Activated gamma-delta T cell (primary cell): Measurements from ENCODE around the gene ABCG1.
A peak's percentile ranks its signal among the peaks of the same experiment; 100 is the strongest.

ENCODE experiments used
- DNase-seq: peaks from one replicate; lab custom pipeline; 2025; lab: John Stamatoyannopoulos, UW

Gene ABCG1

DNA sequence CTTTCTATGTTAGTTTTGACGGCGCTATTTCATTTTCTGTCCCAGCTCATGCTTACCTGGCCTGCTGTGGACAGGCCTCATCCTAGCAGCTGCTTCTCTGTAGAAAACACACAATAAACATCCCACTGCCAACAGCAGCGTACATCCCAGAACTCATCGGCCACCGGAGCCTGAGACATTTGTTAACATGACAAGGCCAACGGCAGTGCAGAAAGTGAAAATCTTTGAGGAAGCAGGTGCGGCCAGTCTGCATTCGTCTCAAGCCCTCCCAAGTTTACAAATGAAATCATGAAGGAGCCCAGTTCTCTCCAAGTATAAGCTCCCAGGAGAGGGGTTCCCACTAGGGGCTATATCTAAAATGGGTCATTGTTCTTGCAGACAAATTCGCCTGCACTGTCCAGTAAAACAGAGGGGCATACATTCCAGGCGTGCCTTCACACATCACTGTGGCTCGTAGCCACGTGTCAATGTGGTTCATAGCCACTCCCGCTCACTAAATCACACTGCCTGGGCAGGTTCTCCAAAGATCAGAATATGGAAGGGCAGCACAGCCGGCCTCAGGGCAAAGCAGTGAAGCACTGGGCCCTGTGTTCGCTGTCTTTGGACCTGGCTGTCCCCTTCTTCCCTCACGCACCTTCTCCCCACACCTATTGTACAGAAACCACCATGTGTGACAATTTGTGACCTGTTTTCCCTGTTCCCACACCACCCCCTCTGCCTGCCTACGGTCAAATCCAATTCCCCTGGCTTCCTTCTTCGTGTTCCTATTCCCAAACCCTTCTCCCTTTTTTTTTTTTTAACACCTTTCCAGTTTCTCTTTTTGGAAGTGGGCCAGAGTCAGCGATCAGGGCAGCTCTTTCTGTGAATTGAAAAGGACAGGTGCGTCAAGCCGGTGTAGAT, 27.0 kb upstream of the ABCG1 start:
- no peak for DNase-seq

DNA sequence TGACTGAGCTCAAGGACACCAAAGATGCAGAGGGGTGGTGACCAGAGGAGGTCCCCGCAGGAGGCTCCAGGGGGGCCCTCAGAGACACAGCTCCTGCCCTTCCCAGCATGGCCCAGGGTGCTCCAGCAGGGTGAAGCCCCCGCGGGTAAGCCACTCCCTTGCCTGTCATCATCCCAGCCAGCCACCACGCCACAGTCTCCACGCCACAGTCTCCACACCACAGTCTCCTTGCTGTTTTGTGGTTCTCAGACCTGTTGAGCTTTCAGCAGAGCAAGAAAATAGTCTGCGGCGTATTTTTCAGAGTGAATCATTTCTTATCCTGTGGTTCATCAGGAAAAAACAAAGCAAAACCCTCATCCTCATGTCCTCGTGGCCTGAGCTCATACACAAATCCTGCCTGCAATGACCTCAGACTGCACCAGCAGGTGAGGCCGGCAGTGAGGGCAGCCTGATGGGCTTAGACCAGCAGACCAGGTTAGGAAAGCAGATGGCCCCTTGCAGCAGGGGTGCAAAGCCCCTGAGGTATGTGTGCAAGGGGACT, 25.7 kb upstream of the ABCG1 start:
- peak; percentile 47 for DNase-seq

DNA sequence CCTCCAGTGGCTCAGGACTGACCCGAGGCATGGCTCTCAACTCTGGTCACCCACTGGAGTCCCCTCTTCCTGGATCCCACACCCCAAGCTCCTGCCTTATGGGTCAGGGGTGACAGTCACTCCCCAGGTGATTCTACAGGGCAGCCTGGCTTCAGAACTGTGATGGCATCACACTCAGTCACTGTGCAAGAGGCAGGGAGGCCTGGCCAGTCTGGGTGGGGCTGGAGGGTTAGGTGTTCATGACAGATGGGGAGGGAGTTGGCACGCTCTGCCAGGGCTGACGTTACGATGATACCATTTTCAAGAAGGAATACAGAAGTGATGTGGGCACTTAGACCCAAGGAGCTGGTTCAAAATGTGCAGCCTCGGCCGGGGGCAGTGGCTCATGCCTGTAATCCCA, 25.2 kb upstream of the ABCG1 start:
- no peak for DNase-seq

DNA sequence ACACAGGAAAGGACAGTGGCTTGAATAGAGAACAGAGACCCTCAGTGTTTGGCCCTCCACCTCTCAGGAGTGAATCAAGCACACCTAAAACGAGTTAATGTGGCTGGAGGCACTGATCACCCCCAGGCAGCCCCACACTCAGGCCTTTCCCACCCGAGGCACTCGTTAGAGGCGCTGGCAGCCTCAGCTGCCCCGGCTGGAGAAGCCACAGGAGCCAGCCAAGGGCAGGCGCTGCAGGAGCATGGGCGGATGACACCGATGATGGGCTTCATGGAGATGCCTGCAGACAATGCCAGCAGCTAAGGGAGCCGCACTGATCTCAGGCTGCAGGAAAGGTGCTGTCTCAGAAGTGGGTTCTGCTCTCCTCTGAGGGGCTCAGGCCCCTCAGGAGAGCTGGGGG, 24.1 kb upstream of the ABCG1 start:
- DNase-seq, result no peak

DNA sequence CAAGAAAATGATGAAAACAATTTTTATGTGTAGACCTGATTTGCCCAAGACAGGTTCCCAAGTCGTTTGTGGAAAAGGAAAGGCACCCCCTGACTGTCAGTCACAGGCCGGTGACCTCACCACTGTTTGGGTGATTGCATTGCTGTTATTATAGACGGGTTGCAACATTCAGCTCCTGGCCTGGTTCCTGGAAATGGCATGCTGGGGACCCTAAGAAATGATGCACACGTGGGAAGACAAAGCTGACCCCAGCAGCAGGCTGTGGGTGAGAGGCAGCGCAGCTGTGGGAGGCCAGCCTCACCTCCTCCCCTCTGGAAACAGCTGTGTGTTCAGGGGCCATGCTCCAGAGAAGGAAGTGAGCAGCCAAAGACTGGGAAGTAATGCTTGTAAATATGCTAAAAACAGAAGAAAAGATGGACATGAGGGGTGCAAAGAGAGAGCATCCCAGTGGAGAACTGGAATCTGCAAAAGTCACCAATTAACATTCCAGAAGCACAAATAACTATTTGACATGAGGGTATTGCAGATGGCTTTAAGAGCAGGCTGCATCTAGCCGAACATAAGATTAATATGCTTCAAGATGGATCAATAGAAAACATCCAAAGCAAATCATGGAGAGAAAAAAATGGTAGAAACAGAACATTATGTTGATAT, 23.4 kb upstream of the ABCG1 start:
- DNase-seq, result no peak

DNA sequence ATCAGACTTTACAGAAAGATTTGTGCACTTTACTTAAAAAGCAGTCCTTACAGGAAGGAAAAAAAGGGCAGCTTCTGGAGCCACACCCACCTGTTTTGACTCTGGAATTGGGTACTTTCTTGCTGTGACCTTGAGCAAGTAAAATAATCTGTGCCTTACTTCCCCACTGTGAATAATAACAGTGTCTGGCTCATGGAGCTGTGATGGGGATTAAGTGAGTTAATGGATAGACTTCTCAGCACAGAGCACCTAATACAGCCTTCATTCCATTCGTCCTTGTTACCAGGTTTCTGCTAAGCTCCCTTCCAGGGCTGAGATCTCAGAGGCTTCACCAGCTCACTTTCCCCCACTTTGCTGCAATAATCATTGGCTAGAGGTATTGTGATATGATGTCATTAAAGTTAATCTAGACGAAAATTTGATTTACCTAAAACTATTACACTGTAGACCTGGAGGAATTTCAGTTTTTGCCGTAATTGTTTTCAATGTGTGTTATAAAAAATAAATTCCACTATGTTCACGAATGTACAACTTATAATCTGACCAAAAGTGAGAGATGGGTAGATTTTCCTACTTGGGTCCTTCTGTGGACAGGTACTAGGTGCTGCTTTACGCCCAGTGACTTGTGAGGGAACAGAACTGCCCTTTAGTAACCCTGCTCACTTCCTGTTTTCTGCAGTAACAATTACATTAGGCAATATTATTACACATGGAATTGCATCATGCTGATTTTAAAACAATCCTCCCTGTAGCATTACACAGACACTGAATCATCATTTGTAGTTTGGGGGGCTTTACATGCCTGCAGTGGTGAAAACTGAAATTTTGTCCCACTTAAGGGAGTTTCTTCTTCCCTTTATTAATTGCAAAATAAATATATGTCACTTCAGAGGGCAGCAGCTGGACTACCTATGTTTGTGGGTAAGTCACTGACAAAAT, 19.7 kb upstream of the ABCG1 start:
- no peak for DNase-seq

DNA sequence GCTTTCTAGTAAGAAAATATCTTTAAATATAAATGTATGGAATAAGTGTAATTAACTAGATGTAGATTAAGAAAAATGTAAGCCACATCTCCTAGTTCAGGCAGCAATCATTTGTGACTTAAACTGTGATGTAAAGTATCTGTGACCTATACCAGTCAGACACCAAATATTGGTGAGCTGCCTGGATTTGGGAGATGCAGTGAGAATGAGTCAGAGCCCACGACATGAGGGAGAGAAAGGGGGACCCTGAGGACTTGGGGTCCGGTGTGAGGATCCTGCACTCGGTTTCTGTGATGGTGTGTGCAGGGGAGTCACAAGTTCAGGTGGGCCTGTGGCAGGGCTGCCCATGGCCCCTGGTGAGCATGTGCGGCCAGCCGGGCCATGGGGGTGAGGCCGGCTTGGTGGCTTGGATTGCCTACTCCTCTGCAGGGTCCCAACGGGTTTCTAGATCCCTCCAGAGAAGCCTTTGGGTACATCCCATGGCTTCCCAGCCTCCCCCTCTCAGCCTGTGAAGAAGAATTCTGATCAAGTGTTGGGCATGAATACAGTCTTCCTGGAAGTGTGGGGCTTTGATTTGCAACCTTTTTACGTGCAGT, 19.0 kb upstream of the ABCG1 start:
- no peak for DNase-seq

DNA sequence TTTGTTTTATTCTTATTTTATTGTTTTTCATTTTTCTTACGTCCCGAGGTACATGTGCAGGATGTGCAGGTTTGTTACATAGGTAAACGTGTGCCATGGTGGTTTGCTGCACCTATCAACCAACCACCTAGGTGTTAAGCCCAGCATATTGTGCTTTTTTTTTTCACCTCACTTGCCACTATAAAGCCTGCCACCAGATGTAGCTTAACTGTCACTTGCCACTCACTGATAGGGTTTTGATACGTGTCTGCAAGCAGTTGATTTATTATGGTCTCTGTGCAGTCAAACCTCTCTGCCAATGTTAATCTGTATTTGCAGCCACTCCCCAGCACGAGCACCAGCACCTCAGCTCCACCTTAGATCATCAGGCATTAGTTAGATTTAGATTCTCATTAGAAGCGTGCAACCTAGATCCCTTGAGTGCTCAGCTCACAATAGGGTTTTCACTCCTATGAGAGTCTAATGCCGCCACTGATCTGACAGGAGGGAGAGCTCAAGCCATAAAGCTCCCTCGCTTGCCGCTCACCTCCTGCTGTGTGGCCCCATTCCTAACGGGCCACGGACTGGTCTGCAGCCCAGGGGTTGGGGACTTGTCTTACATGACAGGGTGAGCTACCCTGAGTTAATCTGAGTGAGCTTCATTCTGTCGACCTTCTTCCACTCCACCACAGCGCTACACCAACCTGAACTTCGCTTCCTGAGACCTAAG, 17.9 kb upstream of the ABCG1 start:
- DNase-seq, result no peak

DNA sequence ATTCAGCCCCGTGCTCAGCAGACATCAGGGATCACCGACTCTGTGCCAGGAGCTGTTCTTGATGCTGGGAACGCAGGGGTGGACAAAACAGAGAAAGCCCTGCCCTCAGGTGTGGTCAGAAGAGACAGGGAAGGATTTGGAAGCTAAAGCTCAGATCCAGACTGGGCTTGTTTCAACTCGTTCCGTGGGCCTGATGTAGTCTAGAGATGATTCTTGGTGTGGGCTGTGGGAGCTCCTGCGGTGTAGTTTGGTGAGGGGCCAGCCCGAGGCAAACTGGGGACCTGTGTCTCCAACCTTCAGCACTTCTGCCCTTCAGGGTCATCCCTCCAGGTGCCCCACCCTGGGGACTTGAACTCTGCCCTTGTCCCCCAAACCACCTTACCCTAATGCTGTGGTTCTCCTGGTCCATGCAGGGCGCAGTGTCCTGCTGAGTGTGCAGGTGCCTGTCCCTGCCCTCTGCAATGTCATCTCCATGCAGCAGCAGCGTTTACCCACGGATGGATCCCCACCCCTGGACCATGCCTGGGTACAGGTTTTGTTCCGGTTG, 17.3 kb upstream of the ABCG1 start:
- no peak for DNase-seq

DNA sequence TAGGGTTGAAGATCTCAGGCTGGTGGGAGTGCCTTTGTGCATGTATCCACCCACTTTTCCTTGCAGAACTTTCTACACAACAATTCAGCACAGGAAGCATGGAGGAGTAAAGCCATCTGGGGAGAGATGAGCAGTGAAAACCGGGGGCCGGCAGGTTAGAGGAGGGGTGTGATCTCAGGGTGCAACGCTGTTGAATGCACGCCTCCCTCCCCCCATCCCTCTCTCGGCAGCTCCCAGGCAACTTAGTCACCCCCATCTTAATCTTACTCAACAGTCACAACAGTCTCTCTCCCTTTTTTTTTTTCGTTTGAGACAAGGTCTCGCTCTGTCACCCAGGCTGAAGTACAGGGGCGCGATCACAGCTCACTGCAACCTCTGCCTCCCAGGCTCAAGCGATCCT, 16.6 kb upstream of the ABCG1 start:
- no peak for DNase-seq

DNA sequence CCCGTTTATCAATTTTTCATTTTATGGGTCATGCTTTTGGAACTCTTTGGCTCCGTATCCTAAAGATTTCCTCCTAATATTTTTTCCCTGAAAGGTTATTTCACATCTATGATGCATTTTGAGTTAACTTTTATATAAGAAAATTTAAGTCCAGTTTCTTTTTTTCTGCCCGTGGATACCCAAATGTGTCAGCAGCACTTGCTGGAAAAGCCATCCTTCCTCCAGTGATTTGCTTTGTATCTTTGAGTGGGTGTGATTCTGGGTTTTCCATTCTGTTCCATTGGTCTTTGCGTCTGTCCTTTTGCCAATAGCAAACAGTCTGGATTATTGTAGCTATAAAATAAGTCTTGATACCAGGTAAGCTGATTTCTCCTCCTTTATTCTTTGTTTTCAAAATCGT, 15.6 kb upstream of the ABCG1 start:
- DNase-seq, result no peak

DNA sequence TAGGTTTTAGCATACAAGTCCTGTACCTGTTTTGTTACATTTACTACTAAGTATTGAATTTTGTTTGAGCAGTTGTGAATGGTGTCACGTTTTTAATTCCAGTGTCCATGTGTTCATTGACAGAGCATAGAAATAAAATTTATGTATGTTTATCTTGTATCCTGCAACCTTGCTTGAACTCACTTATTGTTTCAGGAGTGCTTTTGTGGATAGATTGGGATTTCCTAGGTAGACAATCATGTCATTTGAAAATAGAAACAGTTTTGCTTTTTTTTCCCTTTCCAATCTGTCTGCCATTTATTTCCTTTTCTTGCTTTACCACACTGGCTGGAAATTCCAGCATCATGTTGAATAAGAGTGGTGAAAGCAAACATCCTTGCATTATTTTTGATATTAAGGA, 15.0 kb upstream of the ABCG1 start:
- DNase-seq, result no peak

DNA sequence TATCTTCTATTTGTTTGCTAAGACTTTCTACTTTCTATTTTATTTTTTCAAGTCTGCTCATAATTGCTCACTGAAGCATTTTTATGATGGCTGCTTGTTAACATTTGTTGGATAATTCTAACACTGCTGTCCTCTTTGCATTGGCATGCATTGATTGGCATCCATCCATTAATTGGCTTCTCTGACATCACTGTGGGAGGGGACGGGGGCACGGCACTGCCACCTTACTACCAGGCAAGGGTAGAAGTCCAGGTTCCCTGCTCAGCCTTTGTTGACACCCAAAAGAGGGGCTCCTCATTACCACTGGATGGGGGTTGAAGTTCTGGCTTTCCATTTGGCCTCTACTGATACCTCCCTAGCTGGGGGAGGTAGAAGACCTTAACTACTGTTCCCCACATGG, 11.5 kb upstream of the ABCG1 start:
- DNase-seq, result no peak

DNA sequence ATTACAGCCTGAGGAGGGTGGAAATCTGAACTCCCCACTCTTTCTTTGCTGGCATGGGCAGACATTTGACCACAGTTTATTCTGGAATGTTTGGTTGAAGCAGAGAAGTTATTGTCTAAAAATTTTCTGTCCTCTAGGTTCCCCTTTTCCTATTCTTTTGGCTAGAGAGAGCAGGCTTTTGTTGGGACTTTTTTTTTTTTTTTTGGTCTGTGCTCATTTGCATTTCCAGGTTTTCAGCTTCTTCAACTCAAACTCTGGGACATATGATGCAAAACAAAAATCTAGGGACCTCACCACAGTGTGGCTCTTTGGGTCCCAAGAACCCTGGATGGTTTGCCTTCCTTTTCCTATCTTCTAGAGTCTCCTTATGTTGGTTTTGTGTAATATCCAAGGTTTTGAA, 10.9 kb upstream of the ABCG1 start:
- DNase-seq, result no peak

DNA sequence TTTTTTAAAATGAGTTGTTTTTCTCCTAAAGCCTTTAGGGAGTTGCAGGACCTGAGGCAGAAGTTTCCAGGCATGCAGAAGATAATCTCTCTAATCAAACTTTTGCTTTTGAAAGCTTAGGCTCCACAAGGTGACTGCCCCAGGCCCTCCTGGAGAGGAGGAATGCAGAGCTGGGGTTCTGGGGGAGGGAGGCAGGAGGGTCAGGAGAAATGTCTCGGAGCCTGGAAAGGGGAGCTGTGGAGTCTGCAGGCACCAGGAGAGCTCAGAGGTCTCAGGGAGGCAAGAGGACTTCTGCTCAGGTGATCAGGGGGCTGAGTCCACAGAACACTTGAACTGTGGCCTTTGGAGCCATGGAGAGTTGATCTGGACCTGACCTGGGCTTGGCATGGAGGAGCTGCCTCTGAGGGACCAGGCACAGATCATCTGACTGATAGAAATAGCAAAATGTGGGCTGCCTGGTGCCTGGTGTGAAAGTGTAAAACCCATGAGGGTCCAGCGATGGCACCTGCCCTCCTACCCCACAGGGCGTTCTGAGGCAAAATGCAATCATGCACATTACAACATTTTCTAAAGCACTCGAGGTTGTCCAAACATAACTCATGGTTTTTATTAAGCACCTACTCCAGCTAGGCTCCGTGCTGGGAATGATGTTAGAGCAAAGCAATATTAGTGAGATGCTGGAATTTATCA, 10.0 kb upstream of the ABCG1 start:
- no peak for DNase-seq

DNA sequence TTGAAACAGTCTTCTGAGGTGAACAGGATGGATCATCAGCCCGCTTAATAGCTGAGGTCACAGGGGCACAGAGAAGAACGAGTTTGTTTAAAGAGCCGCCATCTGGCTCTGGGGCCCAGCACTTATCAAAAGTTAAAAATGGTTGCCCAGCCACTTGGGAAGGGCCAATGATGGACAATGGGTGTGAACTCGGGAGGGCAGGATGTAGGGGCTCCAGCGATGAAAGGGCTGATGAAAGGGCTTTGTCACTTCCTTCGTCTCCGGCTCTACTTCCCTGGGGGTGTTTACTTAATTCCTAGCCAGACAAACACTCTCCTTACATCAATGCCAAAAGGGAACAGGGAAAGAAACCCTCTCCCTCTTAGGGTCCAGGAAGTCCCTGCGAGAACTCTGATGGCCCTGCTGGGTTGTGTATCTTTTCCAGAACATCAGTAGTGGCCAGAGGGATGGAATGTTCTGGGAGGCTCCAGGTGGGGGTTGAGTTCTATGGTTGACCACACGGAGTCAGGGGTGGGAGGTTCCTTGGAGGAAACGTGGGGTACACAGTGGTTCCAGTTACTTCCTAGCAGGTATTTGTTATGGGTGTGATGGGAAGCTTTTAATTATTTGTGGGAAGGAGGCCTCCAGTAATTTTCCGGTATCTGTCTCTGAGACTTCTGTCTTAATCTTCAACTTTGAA, 9.0 kb upstream of the ABCG1 start:
- no peak for DNase-seq

DNA sequence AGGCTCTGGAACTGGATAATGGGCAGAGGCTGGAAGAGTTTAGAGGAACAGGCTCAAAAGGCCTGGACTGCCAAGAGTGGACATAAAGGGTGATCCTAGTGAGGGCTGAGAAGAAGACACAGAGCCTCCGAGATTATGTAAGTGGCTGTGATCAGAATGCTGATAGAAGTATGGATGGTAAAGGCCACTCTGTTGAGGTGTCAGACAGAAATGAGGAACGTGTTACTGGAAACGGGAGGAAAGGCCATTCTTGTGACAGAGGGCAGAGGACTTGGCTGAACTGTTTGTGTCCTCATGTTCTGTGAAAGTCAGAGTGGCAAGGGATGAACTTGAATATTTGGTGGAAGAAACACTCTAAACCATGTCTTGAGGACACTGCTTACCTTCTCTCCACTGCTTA, 6.7 kb upstream of the ABCG1 start:
- DNase-seq, result no peak

DNA sequence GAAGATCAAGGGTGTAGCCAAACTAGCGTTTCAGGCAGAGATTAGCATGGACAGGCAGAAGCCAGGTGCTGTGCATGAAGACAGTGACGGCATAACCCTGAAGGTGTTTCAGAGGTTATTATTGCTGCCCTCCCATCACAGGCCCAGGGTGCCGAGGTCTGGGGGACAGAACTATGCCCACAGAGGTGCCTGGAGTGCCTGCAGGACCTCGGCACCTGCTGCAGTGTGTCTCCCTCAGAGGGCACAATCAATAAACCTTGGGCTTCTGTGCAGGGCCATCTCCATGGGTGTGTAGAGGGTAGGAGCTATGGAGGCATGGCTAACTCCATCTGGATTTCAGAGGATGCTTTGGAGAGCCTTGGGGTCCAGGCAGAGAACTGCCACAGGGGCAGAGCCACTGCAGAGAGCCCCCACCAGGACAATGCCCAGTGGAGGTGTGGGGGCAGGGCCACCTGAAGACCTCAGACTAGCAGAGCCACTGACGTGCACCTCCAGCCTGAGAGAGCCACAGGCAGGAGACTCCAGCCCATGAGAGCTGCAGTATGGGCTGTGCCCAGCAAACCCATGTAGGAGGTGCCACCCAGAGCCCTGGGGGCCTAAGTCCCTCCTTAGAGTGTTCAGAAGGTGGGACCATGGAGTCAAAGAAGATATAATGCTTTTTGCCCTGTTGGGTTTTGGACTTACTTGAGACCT, 5.7 kb upstream of the ABCG1 start:
- DNase-seq, result no peak
